ENCODE measurements around the gene CBR1.

DNA sequence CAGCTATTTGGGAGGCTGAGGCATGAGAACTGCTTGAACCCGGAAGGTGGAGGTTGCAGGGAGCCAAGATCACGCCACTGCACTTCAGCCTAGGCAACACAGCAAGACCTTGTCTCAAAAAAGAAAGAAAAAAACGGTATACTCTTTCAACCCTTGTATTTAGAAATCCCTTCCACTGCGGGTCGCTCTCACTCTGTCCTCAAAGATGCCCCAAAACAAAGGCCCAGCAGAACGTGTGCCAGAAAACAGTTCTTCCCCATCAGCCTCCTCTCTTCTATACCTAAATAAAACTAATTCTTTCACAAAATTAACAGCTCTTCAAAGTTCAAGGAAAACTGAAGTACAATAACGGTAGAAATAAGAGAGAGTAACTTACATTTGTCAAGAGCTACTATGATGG is 22.7 kb upstream of the CBR1 start:
- no peak for TF ChIP-seq SUZ12 (IDR thresholded peaks at IDR 0.05; ENCODE audit: extremely low read depth, insufficient read depth, insufficient read length)
- no peak for TF ChIP-seq YY1 (IDR thresholded peaks at IDR 0.05; ENCODE audit: insufficient read depth, insufficient read length)
- no peak for TF ChIP-seq ZNF274 (IDR thresholded peaks at IDR 0.05; ENCODE audit: low read depth, low read length)
